Keratinocyte (primary cell): Measurements from ENCODE around the gene MTHFD2.

Source experiments
- CTCF ChIP-seq, 3 experiments: IDR thresholded peaks in 1 of 3; conservative IDR thresholded peaks in 1 of 3; optimal IDR thresholded peaks in 1 of 3; 2 replicates in 2 of 3; 3 replicates in 1 of 3; pipeline versions ENCODE3 to v1.5.1; 2011; ENCODE audit warnings: low read length in 3 of 3, mild to moderate bottlenecking in 3 of 3, moderate library complexity in 2 of 3, control low read depth in 1 of 3, inconsistent platforms in 1 of 3; ENCODE audit not compliant: insufficient read depth in 2 of 3; ENCODE audit errors: extremely low read depth in 1 of 3
- EZH2 ChIP-seq: IDR thresholded peaks from one replicate; pipeline ENCODE4 v1.6.1; 2012; ENCODE audit warnings: inconsistent platforms, mild to moderate bottlenecking, low read length, moderate library complexity

DNA sequence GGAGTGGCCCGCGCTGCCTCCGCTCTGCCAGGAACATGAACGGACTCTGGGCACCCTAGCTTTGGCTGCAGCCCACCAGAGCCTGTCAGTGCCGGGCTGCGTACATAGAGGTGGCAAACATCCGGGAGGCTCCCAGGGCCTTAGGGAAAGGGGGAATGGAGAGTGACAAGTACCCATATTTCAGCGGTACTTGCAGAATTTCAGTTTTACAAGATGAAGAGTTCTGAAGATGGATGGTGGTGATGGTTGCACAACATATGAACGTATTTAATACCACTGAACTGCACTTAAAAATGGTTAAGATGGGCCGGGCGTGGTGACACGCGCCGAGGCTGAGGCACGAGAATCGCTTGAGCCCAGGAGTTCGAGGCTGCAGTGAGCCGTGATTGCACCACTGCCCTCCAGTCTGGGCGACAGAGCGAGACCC lies 873 bp downstream of the MTHFD2 start:
- TF ChIP-seq CTCF (optimal IDR thresholded peaks at IDR 0.05 in 1 of 3, IDR thresholded peaks at IDR 0.05 in 1 of 3, conservative IDR thresholded peaks at IDR 0.05 in 1 of 3; ENCODE audit: extremely low read depth in 1 of 3, insufficient read depth in 2 of 3, low read length in 3 of 3) (no peak), EZH2 (no peak)
